Measurements from ENCODE around the gene KRTAP4-9. TPM values are rescaled to one million over a fixed set of nuclear protein-coding genes. Genes with fewer than 3 reads are reported as not detected.
"Not testable (repeated sequence)": the region's sequence is repeated elsewhere in the genome, so short reads cannot be mapped to it uniquely, and the experiment has no call there.

The KRTAP4-9 gene
- not detected for total RNA-seq

DNA sequence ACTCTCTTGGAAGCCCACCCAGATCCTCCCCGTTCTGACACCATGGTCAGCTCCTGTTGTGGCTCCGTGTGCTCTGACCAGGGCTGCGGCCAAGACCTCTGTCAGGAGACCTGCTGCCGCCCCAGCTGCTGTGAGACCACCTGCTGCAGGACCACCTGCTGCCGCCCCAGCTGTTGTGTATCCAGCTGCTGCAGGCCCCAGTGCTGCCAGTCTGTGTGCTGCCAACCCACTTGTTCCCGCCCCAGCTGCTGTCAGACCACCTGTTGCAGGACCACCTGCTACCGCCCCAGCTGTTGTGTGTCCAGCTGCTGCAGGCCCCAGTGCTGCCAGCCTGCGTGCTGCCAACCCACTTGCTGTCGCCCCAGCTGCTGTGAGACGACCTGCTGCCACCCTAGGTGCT is at the start of gene KRTAP4-9:
Gene KRTAP4-9 (plus strand): TSS at position 43 of the 400 bp plus-strand sequence. CDS start 0 bp downstream, at position 43.
- DNase-seq = not testable (repeated sequence)

- DNase-seq = no peak
Measured at GRCh38 chr17:41057547-41057946, 47.6 kb upstream of the KRTAP4-9 start.

DNA sequence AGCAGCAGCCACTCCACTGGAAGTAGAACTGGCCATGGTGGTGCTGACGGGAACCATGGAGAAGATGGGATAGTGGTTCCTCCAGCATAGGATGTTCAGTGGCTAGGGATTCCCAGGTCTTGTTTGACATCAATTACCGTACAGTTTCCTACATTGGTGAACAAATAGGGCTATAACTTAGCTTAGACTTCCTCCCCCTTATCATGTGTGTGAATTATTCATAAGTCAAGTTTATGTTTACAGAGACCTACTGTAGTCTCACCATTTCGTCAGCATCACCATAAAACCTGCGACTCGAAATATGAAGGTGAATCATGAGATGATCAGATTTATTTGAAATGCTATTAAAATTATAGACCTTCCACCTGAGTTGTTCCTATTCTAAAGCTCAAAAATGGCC is 46.4 kb upstream of the KRTAP4-9 start:
- DNase-seq = no peak

GRCh38 chr17:41059276-41060051 is 45.7 kb upstream of the KRTAP4-9 start:
- not testable (repeated sequence) for DNase-seq

- no peak for DNase-seq
Measured at GRCh38 chr17:41060052-41060604, 45.1 kb upstream of the KRTAP4-9 start, which contains the start of gene KRTAP2-3. TSS of gene KRTAP2-3 (minus strand) at chr17:41060114. CDS start at chr17:41060050, 64 bp downstream.

DNA sequence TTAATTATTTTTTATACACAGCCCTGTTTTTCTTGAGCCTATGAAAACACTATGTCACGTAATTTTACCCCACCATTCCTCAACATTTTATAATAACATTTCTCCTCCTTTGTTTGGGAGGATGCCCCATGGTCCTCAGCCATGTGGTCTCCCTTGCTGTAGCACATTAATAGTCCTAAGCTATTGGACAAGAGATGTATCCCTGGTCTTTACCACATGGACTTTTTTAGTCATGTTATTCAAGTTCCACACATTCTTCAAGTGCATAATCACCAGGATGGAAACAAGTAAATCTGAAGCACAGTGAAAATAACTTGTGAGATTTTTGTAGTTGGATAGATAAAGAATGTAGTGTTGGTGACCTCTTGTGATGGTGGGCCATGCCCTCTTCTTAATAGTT is 43.2 kb upstream of the KRTAP4-9 start:
- DNase-seq = no peak

GRCh38 chr17:41063449-41063848 is 41.7 kb upstream of the KRTAP4-9 start:
- no peak for DNase-seq

DNA sequence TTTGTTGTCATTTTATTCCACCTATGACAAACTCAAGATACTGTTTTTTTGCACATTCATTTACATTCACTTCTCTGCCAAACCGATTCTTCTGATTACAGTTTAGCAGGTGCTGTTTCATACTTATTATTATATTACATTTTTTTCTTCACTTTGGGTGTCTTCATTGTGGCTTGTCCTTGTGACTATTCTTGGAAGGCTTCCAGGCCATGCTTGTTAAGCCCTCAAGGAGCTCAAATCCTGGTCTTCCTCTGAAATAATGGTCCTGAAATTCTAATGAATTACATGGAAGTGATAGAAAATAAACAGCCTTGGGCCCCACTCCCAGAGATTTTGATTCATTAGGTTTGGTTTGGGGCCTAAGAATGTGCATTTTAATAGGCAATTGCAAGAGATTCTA is 40.9 kb upstream of the KRTAP4-9 start:
- DNase-seq = no peak

- DNase-seq = not testable (repeated sequence)
Measured at GRCh38 chr17:41065016-41065689, 40.0 kb upstream of the KRTAP4-9 start.

DNA sequence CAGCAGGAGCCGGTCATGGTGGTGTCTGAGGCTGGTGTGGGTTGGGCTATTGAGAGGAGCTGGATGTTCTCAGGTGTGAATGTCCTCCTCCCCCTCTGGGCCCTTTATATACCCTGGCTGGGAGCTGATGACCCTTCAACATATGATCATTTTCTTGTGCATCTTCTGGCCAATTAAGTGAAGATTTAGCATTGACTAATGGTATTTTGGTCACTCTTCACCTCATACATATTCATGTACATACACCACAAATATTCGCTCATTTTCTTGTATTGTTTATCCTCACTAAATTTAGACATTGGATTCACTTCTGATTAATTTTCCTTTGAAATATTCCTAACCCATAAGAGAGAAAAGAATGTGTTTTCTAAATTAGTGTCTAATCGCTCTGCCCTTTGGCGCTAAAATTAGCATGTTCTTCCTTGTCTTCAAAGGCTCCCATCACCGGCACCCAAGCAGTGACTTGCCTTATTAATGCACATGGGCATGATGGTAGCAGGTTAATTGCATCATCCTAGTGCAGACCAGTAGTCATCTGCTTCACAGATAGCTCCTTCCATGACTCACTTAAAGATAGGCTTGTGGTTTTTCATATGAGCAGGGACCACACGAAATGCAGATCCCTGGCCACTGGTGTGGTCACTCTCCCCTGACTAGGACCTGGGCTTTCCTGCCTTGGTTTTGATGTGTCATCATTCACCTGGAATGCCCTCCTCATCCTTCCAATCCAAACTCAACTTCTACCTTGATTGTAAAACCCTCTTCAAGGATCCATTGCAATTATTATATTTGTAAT is 39.2 kb upstream of the KRTAP4-9 start, which contains the start of gene KRTAP2-4:
Gene KRTAP2-4 (minus strand): TSS at position 51 of the 796 bp plus-strand sequence. CDS start 34 bp downstream, at position 17.
- DNase-seq = no peak

- no peak for DNase-seq
Measured at GRCh38 chr17:41067281-41067680, 37.9 kb upstream of the KRTAP4-9 start.

DNA sequence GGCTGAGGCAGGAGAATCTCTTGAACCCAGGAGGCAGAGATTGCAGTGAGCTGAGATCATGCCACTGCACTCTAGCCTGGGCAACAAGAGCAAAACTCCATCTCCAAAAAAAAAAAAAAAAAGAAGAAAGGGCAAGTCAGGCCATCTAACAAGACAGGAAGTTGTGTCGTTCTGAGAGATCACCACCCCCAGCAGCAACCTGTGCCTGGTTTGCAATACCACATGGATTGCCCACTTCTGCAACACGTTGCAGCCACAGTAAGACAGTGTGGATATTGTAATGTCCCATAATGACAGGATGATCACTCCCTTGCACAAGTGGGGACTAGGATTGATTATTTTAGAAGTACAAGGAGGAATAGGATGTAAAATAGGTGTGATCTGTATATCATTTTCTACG is 36.2 kb upstream of the KRTAP4-9 start:
- DNase-seq = no peak

DNA sequence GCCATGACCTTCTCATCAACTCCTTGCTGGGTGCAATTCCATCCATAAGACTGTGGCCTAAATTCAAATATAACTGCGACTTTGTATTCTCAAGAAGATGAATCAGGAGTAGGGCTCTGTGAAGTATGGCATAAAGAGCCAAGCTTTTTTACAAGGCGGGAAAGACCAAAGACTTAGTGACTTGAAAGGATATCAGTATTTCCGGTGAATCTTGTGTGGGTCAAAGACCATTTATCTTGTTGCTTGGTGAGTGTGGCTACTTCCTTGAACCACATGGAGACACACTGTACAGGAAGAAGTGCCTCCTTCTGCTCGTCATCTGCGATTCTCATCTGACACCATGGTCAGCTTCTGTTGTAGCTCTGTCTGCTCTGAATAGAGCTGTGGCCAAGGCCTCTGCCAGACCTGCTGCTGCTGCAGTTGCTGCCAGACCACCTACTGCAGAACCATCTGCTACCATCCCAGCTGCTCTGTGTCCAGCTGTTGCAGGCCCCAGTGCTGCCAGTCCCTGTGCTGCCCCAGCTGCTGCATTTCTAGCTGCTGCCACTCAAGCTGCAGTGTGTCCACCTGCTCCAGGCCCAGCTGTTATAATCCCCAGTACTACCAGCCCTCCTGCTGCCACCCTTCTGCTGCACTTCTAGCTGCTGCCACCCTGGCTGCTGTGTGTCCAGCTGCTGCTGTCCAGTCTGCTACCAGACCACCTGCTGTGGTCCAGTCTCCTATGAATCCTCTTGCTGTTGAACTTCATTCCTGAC is 33.4 kb upstream of the KRTAP4-9 start:
- no peak for DNase-seq

- DNase-seq = no peak
Measured at GRCh38 chr17:41073676-41074075, 31.5 kb upstream of the KRTAP4-9 start.

GRCh38 chr17:41076788-41077187 is 28.4 kb upstream of the KRTAP4-9 start:
- no peak for DNase-seq

DNA sequence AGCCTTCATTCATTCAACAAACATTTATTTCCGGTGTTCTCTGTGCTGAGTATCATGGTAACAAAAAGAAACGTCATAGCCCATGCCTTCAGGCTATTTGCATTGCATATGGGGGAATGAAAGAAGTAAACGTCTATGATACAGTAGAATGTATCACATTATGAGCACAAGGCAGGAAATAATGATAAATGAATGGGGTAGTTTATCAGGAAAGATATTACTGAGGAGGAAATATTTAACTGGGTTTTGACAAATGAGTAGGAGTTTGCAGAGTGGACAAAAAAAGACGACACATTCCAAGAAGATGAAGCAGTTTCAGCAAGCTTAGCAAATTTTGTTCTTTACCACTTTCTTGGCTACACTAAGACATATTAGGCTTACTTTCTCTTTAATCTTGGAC is 22.6 kb upstream of the KRTAP4-9 start:
- no peak for DNase-seq

DNA sequence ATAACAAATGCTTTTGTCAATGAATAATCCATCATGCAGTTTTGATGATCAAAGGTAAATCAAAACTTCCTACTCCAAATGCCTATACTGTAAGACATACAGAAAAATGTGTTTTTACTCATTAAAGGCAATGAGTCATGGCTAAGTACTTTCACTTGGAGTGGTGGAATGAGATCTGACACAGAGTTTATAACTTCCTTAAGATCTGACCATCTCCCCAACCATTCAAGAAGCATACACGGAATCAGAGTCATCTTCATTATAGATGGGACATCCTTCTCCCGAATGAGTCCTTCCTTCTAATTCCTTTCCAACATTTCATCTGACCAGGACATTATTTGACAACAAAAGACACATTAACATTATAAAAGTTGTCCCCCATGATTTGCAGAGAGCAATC is 21.8 kb upstream of the KRTAP4-9 start:
- not testable (repeated sequence) for DNase-seq

DNA sequence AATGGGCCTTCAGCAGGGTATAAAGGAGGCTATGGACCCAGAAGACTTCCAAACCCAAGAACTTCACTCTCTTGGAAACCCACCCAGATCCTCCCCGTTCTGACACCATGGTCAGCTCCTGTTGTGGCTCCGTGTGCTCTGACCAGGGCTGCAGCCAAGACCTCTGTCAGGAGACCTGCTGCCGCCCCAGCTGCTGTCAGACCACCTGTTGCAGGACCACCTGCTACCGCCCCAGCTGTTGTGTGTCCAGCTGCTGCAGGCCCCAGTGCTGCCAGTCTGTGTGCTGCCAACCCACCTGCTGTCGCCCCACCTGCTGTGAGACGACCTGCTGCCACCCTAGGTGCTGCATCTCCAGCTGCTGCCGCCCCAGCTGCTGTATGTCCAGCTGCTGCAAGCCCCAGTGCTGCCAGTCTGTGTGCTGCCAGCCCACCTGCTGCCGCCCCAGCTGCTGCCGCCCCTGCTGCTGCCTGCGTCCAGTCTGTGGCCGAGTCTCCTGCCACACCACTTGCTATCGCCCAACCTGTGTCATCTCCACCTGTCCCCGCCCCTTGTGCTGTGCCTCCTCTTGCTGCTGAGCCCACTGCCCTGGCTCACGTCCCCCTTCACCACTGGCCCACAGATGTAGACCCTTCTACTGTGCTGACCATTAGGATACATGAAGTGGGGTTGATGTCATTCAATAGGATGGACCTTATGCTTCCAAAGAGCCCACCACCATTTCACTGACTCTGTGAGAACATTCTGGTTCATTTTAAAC is 20.9 kb upstream of the KRTAP4-9 start, which contains the start of gene KRTAP4-7:
Gene KRTAP4-7 (plus strand): TSS at position 51 of the 757 bp plus-strand sequence. CDS start 57 bp downstream, at position 108.
- DNase-seq = not testable (repeated sequence)

GRCh38 chr17:41088760-41089352 is 16.3 kb upstream of the KRTAP4-9 start:
- DNase-seq = not testable (repeated sequence)

DNA sequence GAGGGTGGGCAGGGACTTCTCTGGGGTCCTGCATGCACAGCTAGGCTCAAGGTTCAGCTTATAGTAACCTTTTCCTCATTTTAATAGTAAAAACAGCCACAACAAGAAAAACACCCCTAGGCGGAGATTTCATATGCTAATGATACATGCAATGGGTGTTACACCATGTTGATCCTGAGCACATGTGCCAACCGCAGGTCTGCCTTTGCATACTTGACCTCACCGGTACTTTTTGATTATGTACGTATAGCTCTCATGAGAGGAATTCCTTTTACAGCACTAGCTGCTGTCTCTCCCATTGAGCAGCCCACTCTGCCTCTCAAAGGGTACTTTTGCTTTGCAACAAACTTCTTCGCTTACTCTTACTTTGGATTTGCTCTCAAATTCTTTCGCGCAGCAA is 9.1 kb upstream of the KRTAP4-9 start:
- DNase-seq = no peak

GRCh38 chr17:41098042-41098441 is 7.1 kb upstream of the KRTAP4-9 start, which contains the start of gene KRTAP4-8:
TSS of gene KRTAP4-8 (minus strand) at chr17:41098142. CDS start at chr17:41098084, 58 bp downstream.
- no peak for DNase-seq
